ENCODE measurements around the gene ACAA2.

Gene ACAA2

DNA sequence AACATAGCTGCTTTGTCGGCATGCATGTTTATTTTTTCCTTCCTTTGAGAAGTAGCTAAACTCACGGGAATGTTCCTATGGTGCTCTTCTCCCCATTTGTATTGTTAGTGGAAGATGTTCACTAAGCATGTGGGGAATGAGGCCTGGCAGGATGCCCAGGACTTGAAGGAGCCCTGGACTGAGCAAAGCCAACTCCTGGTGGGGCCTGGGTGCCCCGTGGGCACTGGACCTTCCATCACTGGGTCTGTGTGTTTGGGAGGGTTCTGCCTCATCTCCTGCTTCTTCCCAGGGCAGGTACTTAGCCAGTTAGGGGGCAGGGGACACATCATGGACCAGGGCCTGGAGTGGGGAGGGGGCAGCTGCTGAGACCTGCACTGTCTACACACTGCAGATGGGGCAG is 49.3 kb downstream of the ACAA2 start:
- DNase-seq, result no peak

DNA sequence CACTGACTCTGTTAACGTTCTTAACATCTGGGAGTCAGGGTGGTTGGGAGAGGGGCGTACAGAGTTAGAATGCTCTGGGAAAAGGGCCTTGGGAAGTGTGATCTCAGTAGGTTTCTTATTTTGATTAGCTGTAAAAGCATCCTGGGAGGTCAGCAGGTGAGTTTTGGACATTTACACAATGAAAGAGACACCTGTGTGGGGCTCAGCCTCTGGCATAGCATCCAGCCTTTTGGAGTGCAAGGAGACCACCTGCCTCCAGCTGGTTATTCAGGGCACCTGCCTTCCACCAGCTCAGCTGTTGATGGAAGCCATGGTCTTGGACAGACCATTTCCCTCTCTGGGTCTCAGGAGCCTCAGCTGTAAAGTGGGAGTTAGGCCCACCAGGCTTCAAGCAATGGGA is 49.7 kb downstream of the ACAA2 start:
- DNase-seq, result no peak

DNA sequence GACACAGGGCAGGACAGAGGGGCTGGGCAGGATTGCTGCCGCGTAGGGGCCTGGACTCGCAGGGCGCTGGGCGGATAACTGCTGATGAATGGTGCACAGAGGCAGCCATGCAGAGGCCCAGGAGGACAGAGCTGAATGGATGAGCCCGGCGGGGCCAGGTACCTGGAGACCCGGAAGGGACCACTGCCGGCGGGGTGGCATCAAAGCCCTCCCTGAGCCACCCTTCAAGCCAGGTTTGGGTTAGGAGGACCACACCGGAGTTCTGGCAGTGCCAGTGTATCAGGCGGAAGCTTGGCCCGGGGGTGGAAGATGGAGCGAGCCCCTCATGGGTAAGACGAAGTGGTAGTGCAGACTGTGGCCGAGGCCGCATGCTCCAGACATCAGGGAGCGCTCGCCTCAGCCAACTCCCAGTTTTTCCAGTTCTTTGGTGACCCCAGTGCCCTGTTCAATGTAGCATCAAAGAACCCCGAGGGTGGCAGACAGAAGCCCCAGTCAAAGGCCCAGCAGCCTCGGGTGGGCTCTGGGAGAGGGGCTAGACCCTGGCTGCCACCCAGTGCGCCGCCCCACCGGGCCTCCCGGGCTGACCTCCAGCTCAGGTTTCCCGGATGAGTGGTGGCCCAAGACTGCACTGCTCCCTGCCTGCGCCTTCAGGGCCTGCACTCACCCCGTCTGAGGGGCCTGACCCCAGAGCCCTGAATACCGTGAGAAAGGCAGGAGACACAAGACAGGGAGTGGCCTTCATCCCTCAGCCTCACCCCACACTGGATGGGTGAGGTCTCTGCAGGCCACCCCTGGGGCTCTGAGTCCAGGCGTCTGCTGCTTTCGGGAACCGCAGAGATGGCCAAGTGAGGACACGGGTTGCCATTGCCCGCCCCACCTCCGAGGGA is 50.9 kb downstream of the ACAA2 start:
- no peak for DNase-seq

DNA sequence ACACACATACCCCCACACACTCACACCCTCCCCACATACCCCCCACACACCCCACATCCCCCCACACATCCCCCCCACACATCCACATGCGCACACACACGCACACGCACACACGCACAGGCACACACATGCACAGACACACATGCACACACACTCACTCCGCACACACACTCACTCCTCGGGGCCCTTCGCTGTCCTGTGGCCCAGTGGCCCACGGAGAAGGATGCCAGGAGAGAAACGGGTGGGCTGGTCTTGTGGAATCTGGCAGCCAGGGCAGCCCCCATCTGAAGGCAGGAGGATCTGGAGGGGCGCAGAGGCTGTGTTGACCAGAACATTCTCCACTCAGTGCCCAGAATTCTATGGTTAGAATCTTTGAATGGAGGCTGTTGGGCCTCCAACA is 51.6 kb downstream of the ACAA2 start:
- no peak for DNase-seq

DNA sequence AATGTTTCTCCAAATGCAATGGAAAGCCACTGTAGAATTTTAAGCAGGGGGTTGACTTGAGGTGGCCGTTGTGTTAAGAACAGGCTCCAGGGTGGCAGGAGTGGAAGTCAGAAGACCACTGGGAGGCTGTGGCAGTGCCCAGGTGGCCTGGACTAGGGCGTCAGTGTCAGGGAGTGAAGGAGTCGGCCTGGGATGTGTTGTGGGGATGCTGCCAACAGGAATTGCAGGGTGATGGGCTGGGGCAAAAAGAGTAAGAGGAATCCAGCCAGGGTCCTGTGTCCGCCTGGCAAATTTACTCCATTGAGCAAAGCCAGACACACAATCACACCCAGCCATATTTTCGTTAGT is 55.1 kb downstream of the ACAA2 start:
- DNase-seq, result no peak

DNA sequence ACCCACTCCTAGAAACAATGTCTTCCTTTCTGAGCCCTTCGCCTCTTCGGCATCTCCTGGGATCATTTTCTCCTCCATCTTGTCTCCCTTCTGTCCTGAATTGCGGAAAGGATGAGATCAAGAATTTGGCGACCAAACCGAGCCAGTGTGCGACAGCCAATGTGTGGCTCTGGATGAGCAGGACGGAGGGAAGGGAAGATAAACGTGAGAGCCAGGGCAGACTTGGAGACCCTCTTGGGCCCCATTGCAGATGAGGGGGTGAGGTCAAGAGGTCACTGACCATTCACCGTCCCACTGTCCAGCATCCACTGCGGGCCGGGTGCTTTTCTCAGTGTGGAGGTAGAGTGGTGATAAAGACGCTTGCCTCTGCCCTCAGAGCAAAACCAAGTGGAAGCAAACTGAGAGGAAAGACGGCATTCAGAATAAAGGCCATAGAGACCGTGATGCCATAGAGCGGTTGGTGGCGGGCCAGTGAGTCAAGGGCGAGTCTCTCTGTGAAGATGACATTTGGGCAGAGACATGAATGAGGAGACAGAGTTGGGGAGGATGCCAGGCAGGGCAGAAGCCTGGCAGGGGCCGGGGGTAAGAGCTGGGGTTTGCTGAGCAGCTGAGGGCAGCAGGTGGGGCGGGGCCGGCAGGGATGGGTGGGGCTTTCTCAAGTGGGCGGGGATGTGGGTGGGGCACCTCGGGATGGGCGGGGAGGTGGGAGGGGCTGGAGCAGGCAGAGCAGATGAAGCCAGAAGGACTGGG is 55.6 kb downstream of the ACAA2 start:
- no peak for DNase-seq

DNA sequence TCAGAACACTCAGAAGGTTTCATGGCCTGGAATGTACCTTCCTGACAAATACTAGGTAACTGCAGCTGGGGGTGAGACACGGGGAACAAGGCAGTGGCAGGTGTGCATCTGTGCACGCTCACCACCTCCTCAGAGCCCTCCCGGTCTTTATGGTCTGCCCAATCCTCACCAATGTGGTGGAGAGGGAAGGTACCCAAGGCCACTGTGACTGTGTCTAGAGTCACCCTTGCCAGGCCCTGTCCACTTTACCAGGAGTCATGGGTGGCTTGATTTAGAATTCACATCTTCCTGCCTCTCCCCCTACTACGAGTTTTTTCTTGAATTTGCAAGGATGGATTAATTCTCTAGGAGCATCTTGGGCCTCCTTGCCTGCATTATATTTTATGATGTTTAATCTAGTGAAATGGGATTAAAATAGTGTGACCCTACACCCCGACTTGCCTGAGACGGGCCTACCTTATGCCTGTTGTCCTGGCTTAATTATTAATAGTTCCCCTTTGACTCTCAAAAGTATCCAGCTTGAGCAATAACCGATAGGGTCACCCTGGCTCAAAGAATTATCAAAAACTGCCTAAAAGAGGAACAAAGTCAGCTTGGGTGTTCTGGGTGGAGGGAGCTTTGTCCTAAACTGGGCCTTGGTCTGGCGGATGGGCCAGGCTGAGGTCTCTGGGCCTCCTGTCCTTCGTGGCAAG is 56.5 kb downstream of the ACAA2 start:
- DNase-seq, result no peak

DNA sequence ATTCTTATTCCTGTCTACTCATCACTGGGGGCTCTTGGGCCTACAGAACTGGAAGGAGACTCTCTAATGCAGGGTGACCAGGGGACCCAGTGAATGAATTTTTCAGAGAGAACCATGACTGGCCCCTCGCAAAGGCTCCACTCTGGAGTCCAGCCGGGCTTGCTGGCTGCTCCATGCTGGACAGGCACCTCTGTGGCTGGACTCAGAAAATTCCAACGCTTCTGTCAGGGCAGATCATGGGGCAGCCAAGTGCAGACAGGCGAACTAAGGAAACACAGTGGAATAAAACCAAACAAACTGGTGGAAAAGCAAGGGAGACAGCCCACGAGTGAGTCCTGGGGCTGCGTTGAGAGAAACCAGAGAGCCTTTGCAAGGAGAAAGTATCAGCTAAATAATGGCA is 57.2 kb downstream of the ACAA2 start:
- no peak for DNase-seq

DNA sequence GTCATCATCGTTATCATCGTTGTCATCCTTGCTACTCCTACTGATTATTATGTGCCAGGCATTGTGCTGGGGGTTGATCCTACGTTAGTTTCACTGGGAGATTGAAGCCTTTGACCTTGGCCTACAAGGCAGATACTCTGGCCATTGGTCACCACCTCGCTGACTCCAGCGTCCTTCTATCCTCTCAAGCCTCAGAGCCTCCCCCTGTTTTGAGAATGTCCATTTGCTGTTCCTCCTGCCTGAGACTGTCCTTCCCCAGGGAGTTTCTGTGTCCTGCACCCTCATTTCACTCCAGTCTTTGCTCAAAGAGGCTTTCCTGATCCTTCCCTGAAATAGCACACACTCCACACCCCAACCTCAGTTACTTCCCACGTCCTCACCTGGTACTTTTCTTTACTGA is 57.8 kb downstream of the ACAA2 start:
- no peak for DNase-seq

DNA sequence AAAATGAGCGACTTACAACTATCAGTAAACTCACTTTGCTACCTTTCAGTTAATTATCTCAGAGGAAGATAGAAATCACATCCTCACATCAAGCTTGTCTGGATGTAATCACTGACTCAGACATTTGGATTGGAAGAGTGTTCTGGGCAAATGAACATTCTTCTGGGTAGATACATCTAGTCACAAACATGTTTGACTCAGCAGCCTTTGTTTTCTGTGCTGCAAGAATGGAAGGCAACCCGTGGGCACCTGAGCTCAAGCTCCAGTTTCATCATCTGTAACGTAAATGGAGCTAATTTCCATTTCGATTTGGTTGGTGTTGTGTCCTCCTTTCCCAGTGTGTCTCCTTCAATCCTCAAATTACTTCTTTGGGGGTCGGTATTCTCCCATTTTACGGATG is 58.5 kb downstream of the ACAA2 start:
- no peak for DNase-seq

DNA sequence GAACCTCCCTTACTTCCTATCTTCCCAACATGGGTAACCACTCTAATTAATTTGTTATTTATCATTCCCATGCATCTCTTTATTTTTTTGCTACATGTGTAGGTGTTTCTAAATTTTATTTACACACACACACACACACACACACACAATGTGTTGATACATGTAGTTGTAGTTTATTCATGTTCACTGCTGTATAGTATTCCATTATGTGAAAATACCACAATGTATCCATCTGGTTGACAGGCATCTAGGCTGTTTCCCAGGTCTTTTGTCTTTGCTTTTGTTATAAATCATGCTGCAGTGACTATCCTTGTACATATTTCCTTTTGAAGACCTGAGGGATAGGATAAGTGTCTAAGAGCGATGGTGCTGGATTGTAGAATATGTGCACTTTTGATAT is 59.7 kb downstream of the ACAA2 start:
- DNase-seq, result no peak

DNA sequence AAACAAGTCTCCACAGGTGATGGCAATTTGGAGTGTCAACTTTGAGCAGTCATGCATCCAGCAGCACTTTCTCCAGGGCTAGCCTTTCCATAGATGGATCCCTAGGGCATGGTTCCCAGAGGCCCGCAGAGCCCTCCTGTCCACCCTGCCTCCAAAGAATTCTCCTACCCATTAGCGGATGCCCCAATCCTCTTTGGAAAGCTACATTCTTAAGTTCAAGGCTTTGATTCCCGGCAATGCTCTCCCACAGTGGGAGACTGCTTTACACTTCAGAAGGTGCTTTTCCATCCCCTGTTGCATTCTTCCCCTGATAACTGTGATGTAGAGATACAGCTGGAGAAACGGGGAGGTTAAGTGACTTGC is 61.3 kb downstream of the ACAA2 start:
- DNase-seq, result no peak

DNA sequence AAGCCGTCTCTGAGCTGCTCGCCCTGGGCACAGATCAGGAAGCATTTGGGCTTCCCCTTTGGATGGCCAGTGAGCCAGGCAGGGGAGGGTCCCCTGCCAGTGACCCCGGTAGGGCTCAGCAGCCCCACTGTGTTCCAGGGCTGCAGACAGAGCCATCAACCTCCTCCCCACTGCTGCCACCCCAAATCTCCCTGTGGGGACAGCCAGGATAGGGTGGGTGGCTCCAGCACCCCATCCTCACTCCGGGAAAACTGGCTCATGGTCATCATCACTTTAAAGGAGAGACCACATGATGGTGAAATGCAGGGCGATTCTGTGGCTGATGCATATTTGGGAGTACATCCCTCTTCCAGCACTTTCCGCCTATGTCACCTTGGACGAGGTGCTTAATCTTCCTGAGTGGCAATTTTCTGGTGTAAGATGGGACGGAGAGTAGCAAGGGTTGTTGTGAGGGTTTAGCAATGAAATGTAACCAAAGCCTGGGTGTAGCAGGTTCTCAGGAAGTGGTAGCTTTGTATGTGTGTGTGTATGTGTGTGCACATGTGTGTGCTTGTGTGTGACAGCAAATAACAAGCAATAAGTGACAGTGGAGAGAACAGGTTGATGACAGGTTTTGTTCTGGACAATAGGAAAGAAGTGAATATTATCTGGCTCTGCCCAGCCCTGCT is 61.8 kb downstream of the ACAA2 start:
- peak in 2 of 5 experiments; percentile 50 to 71 for DNase-seq

DNA sequence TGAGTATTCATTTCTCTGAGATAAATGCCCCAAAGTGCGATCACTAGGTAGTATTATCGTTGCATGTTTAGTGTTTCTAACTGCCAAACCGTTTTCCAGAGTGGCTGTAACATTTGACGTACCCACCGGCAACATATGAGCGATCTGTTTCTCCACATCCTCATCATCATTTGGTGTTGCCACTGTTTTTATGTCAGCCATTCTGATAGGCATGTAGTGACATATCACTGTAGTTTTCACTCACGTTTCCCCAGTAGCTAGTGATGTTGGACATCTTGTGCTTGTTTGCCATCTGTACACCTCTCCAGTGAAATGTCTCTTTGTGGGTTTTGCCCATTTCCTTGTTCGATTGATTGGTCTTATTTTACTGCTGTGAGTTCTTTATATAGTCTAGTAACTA is 63.8 kb downstream of the ACAA2 start:
- no peak for DNase-seq

DNA sequence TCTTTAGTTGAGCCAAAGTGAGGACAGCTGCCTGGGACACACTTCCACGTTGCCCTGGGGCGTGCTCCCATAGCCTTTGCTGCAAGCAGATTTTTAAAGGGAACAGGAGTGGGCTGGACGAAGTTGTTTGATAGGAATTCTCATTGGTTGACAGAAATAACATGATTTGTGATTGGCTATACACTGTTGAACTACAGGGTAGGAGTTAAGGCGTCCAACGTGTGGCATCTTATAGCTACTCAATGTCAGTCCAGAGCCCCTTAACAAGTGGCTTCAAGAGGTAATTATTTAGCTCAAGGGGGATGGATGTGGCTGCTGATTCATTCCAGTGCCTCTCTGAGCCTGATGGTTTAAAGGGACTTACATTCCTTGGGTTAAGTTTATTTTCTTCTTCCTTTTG is 65.5 kb downstream of the ACAA2 start:
- DNase-seq, result no peak

DNA sequence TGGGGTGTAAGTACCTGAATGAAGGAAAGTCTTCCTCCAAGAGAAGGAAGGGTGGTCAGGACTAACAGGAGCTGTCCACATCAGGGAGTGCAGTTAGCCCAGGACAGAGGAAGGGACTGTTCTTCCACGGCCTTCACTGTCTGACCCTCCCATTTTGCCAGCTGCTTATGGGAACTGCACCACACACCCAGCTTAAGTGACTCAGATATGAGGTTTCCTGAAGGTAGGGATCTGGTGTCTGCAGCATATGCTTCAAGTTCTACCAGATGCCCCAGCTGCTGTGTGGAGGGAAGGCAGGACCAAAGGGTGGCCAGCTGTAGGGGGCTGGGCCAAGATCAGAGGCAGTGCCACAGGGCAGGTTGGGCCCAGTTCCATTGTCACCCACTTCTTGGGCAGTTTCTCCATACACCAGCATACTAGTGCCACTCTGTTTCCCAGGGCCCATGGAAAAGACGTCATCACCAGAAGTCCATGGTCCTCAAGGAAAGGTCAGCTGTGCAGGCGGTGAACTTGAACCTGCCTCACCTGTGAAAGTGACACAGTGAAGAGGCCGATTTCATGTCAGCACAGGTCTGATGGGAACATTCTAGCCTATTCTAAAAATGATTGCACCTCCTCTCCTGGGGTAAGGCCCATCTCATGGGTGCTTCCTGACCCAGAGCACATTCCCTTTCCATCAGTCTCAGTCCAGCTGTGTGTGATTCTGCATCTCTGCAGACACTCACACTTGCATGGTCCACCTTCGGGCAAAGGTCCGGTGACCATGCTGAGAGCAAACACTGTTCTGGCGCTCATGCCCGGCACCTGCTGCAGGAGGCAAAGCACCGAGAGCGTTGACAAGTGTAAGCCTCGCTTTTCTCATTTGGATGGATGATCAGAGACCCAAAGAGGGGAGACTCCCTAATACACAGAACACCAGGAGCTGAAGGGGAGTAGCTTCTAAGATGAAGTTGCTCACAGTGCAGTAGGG is 68.0 kb downstream of the ACAA2 start:
- DNase-seq, result no peak

DNA sequence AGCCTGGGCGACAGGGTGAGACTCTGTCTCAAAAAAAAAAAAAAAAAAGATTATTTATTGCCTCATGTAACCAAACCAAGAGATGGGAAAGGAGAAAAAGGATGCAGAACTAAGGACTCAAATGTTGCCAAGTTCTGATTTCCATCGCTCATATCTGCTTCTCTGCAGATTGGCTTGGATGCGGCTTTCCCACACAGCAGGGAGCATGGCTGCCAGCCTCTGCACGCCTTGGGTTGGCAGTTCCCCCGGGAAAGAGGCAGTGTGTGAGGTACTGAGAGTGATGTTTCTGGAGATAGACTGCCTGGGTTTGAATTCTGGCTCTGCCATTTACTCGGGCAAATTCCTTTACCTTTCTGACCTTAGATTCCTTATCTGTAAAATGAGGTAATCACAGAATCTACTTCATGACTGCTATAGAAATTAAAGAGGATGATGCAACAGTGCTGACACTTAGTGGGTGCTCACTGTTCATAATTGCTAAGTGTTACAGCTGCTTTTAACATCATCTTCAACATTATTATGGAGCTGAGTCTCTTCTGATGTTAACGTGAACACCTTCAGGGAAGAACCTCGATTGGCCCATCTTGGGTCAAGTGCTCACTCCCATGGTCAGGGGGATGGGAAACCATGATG is 68.8 kb downstream of the ACAA2 start:
- DNase-seq, result no peak

DNA sequence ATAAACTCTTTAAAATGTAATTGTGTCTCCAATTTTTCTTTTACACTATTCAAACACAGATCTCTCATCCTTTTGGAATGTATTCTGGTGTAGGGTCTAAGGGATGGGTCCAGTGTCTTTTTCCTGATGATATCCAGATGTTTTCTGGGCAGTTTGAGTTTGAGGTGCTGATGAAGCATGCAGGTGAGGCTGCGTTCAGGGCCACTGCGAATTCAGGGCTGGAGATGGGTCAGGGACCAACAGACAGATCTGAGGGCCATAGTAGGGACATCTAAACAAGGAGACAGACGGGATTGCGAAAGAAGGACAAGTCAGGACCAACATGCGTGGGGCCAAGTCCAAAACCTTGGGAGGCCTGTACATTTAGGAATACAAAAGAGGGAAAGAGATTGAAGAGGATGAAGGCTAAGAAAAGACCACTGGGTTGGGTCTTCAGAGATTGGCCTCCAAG is 70.2 kb downstream of the ACAA2 start:
- no peak for DNase-seq

DNA sequence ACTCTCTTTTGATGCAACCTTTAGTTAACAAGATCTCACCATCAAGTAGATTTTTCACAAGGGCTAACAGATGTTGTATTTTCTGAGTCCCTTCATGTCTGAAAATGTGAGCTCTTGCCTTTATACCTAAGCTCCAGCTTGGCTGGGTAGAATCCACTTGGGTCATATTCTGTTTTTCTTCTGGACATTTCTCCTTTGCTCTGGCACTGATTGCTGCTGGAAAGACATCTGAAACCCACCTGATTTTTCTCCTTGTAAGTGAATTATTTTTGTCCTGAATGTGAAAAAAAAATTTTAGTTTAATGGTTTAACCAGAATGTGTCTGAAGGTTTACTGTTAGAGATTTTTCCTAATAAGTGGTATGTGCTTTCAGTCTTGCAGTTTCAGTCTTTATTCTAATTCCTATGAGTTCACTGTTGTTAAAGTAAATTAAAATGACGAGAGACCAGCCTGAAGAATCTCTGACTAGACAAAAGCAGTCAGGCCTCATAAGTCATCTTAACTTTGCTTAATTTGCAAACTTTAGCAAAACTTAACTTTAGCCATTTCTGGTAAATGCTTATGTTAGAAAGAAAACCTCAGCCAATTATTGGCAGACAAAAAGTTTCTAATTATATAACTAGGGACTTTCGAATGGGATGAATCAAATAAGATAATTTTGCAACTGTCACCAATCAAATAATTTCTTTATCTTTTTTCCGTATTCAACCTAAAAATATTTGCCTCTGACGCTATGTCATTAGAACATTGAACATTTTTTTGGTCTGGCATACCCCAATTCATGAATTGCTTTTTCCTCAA is 70.8 kb downstream of the ACAA2 start:
- DNase-seq, result no peak

DNA sequence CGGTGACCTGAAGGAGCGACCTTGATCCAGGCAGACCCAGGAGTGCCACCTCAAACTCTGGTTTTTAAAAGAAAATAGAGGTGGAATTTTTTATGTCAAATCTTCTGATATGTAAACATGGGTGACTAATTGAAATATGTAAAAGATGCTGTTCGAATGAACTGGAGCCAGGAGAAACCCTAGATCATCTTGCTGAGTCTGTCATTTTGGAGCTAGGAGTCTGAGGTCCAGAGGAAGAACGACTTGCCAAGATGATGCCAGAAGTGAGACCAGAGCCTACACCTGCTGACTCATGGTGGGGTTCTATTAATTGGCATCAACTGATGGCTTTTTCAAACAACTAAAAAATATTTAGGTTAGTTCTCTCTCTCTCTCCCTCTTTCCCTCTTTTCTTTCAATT is 74.1 kb downstream of the ACAA2 start:
- DNase-seq, result no peak

DNA sequence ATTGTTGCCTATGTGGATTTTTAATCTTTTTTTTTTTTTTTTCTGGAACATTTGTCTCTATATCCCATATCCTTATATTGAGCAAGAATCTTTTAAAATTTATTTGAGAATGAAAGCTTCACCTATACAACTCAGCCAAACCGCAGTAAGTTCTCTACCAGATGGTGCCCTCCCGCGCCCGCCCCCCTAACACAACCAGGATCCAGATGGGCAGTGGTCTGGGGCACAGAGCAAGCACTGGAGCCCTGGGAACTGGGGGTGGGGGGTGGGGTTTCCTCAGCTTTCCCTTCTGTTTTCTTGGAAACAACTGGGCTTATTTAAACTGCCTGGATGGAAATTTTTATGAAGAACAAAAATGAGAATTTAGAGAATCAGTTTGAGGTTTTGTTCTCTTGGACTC is 74.6 kb downstream of the ACAA2 start:
- no peak for DNase-seq

Measured in T-helper 2 cell (primary cell).